Endothelial cell of umbilical vein (primary cell): ENCODE results near the gene RP2. TPM values are rescaled to one million over a fixed set of nuclear protein-coding genes. Genes with fewer than 3 reads are reported as not detected.

ENCODE experiments used
- BruUV-seq: library from RNA; stranded (reverse); fragments of 400-500 nt; replicated peaks from 2 replicates; lab custom pipeline; 2021; lab: Mats Ljungman, UMichigan
- CTCF ChIA-PET: fragments of 300-600, 350-600 bp; sonication (Branson Sonifier 250); formaldehyde crosslinking; loops from one replicate; lab custom pipeline; 2021; ENCODE audit warnings: antibody characterized with exemption, inconsistent platforms; lab: Charles Lee
- POLR2A ChIA-PET: fragments of 300-600, 350-600 bp; sonication (Branson Sonifier 250); formaldehyde crosslinking; loops from one replicate; lab custom pipeline; 2021; ENCODE audit warnings: antibody characterized with exemption, inconsistent platforms; lab: Charles Lee
- DNase-seq: peaks from one replicate; pipeline ENCODE4 v3.0.0-alpha.2; 2011; ENCODE audit warnings: low read depth, low spot score
- FAIRE-seq: peaks from 2 replicates; lab custom pipeline; 2011; peaks lifted over from hg19 to GRCh38; lab: Jason Lieb, UNC
- H2AFZ ChIP-seq: 2 replicates; pipeline ENCODE4 v1.6.0; 2012; ENCODE audit warnings: low read depth, low read length, control low read depth, inconsistent platforms
- H3K27ac ChIP-seq: 2 replicates; pipeline ENCODE4 v1.5.1; 2011; ENCODE audit warnings: low read depth, mild to moderate bottlenecking, control low read depth, low read length, moderate library complexity; ENCODE audit not compliant: insufficient read depth
- H3K27me3 ChIP-seq, 2 experiments: 2 replicates each; pipeline versions ENCODE4 v1.6.0 to v1.6.1; 2011; ENCODE audit warnings: low read length in 2 of 2, mixed read lengths in 1 of 2; ENCODE audit not compliant: control insufficient read depth in 2 of 2, insufficient read depth in 2 of 2
- H3K36me3 ChIP-seq, 2 experiments: 2 replicates in 1 of 2; 3 replicates in 1 of 2; pipeline ENCODE4 v1.5.1; 2011; ENCODE audit warnings: low read length in 2 of 2, mild to moderate bottlenecking in 1 of 2, moderate library complexity in 1 of 2; ENCODE audit not compliant: control insufficient read depth in 2 of 2, insufficient read depth in 2 of 2; ENCODE audit errors: extremely low read depth in 1 of 2
- H3K4me1 ChIP-seq: 3 replicates; pipeline ENCODE4 v1.5.1; 2011; ENCODE audit warnings: mild to moderate bottlenecking, low read length; ENCODE audit not compliant: control insufficient read depth, insufficient read depth; ENCODE audit errors: extremely low read depth
- H3K4me2 ChIP-seq: 2 replicates; pipeline ENCODE4 v1.6.1; 2011; ENCODE audit warnings: low read length, control low read depth, mixed read lengths; ENCODE audit not compliant: insufficient read depth
- H3K4me3 ChIP-seq, 3 experiments: fragments of 200-600 bp in 1 of 3; sonication (generic), shearing (Covaris generic) in 1 of 3; replicated peaks in 1 of 3; 2 replicates each; pipeline ENCODE4 v1.5.1; 2011 to 2016; ENCODE audit warnings: control low read depth in 3 of 3, low read length in 3 of 3, mild to moderate bottlenecking in 2 of 3, inconsistent platforms in 1 of 3, low read depth in 1 of 3, moderate library complexity in 1 of 3; ENCODE audit not compliant: insufficient read depth in 1 of 3
- H3K79me2 ChIP-seq: 2 replicates; pipeline ENCODE4 v1.6.0; 2012; ENCODE audit warnings: low read length, inconsistent platforms; ENCODE audit not compliant: control insufficient read depth, insufficient read depth
- H3K9ac ChIP-seq: replicated peaks from 2 replicates; pipeline ENCODE3; 2011; ENCODE audit warnings: low read length, control low read depth; ENCODE audit not compliant: insufficient read depth; ENCODE audit errors: extremely low read depth
- H3K9me1 ChIP-seq: replicated peaks from 3 replicates; pipeline ENCODE4 v1.6.0; 2011; ENCODE audit warnings: mild to moderate bottlenecking, low read length; ENCODE audit not compliant: control insufficient read depth, insufficient read depth; ENCODE audit errors: extremely low read depth
- H3K9me3 ChIP-seq: replicated peaks from 2 replicates; pipeline ENCODE4 v1.5.1; 2012; ENCODE audit warnings: low read length, inconsistent platforms; ENCODE audit not compliant: control insufficient read depth, insufficient read depth
- H4K20me1 ChIP-seq: replicated peaks from 2 replicates; pipeline ENCODE3; 2011; ENCODE audit warnings: mild to moderate bottlenecking, low read length; ENCODE audit not compliant: control insufficient read depth, insufficient read depth; ENCODE audit errors: extremely low read depth
- CTCF ChIP-seq, 2 donors: IDR thresholded peaks; 1 replicate in 1 of 2; 2 replicates in 1 of 2; pipeline ENCODE4 v1.5.1; 2011; ENCODE audit warnings: low read length in 2 of 2, mild to moderate bottlenecking in 2 of 2, moderate library complexity in 2 of 2, control low read depth in 1 of 2, inconsistent platforms in 1 of 2, low read depth in 1 of 2; ENCODE audit not compliant: insufficient read depth in 1 of 2; ENCODE audit errors: extremely low read depth in 1 of 2
- EZH2 ChIP-seq: IDR thresholded peaks from 2 replicates; pipeline ENCODE4 v1.6.1; 2012; ENCODE audit warnings: borderline replicate concordance, low read depth, mild to moderate bottlenecking, moderate library complexity, low read length, inconsistent platforms; ENCODE audit not compliant: severe bottlenecking
- FOS ChIP-seq: IDR thresholded peaks from 2 replicates; pipeline ENCODE4 v1.6.1; 2011; ENCODE audit warnings: mild to moderate bottlenecking, low read length, moderate library complexity, borderline replicate concordance; ENCODE audit not compliant: insufficient read depth
- GATA2 ChIP-seq: IDR thresholded peaks from 2 replicates; pipeline ENCODE4 v1.7.0; 2011; ENCODE audit warnings: low read depth, mild to moderate bottlenecking, moderate library complexity, mixed read lengths, low read length; ENCODE audit not compliant: insufficient read length, insufficient read depth
- JUN ChIP-seq: IDR thresholded peaks from 2 replicates; pipeline ENCODE4 v1.6.1; 2011; ENCODE audit warnings: borderline replicate concordance, low read depth; ENCODE audit not compliant: insufficient read length, insufficient read depth
- MAX ChIP-seq: IDR thresholded peaks from 2 replicates; pipeline ENCODE4 v1.6.1; 2011; ENCODE audit not compliant: insufficient read depth, insufficient read length
- MYC ChIP-seq: IDR thresholded peaks from one replicate; pipeline ENCODE4 v1.6.1; 2011; ENCODE audit warnings: mild to moderate bottlenecking, low read depth, low read length
- POLR2A ChIP-seq: IDR thresholded peaks from 2 replicates; pipeline ENCODE4 v1.6.1; 2012; ENCODE audit warnings: low read depth, mild to moderate bottlenecking, control low read depth, low read length
- POLR2AphosphoS5 ChIP-seq: IDR thresholded peaks from 2 replicates; pipeline ENCODE4 v1.6.1; 2012; ENCODE audit warnings: low read depth, mild to moderate bottlenecking, control low read depth, low read length, moderate library complexity; ENCODE audit not compliant: insufficient read depth
- dilution Hi-C: fragments of 300-500 bp; cut with MboI; formaldehyde crosslinking; loops from one replicate; pipeline ENCODE4 v1.15.0; 2019; ENCODE audit warnings: low sequenced_read_pairs; ENCODE audit not compliant: extremely low pct_ligation_motif_present
- intact Hi-C: fragments of 100-400 bp; cut with micrococcal nuclease; formaldehyde crosslinking; loops from one replicate; pipeline ENCODE4 v1.10.0; 2022
- polyA plus RNA-seq, 4 experiments: library from polyadenylated mRNA; depleted of rRNA in 3 of 4; stranded (reverse) in 3 of 4; unstranded in 1 of 4; fragments of >200 nt; gene quantifications; 2 replicates each; pipeline versions ENCODE4 v1.2.1 to v1.2.3, GENCODE V29; 2011 to 2012; ENCODE audit warnings: missing spikeins in 1 of 4
- total RNA-seq: library from RNA; stranded (reverse); gene quantifications from 2 replicates; pipeline ENCODE4 v1.2.3, GENCODE V29; 2021

Gene RP2
- total and polyA plus RNA-seq, 2 donors (not counting 3 experiments of a cell fraction or from before 2014, with no cell fraction given) = 7.4 to 20.5 TPM

GRCh38 chrX:46876901-46877300 is 40.1 kb downstream of the RP2 start:
- Histone ChIP-seq H3K36me3 (no peaks in the 10 kb centered on the region), H3K27ac (no peak overlapping the region), H3K27me3 (no peaks in the 10 kb centered on the region), H3K79me2 (no peaks in the 10 kb centered on the region), H3K4me1 (peaks cover 10% of the 10 kb centered on the region), H3K9ac (no peak overlapping the region), H3K4me3 (no peak overlapping the region), H3K9me1 (no peaks in the 10 kb centered on the region), H3K9me3 (no peaks in the 10 kb centered on the region), H2AFZ (no peak overlapping the region), H3K4me2 (no peak overlapping the region), H4K20me1 (no peaks in the 10 kb centered on the region)
- intact Hi-C loops (no loop called here), dilution Hi-C loops (no loop called here)
- TF ChIP-seq CTCF (IDR thresholded peaks at IDR 0.05; ENCODE audit: extremely low read depth in 1 of 2, insufficient read depth in 1 of 2, low read depth in 1 of 2, low read length in 2 of 2) (no peak), GATA2 (no peak)
- DNase-seq = no peak
- ChIA-PET CTCF (no interaction called here), POLR2A (no interaction called here)
- BruUV-seq = no TSS peak
- FAIRE-seq = no peak

- no TSS peak for BruUV-seq
- no peak overlapping the region for H3K9ac ChIP-seq
- dilution Hi-C loops = no loop called here
- H3K4me1 ChIP-seq = no peaks in the 10 kb centered on the region
- H3K27ac ChIP-seq = no peak overlapping the region
- intact Hi-C loops = no loop called here
- no peaks in the 10 kb centered on the region for H3K36me3 ChIP-seq
- ChIA-PET POLR2A (interaction anchor here (0.6 kb wide), 1 partner anchor 57 kb away, joined by 4 read pairs; no protein-coding TSS in a partner anchor), CTCF (interaction anchor here (1.0 to 1.5 kb wide), 3 partner anchors 9 to 148 kb away, joined by 3 to 5 read pairs (median 3); no protein-coding TSS in a partner anchor)
- no peaks in the 10 kb centered on the region for H4K20me1 ChIP-seq
- DNase-seq (no peak), FAIRE-seq (no peak)
- no peak overlapping the region for H3K4me3 ChIP-seq
- H2AFZ ChIP-seq = no peak overlapping the region
- no peak overlapping the region for H3K4me2 ChIP-seq
- TF ChIP-seq FOS (no peak), EZH2 (no peak), MAX (no peak), CTCF (IDR thresholded peaks at IDR 0.05; ENCODE audit: extremely low read depth in 1 of 2, insufficient read depth in 1 of 2, low read depth in 1 of 2, low read length in 2 of 2) (no peak), GATA2 (no peak), POLR2A (no peak), POLR2AphosphoS5 (no peak), JUN (no peak), MYC (no peak)
- no peaks in the 10 kb centered on the region for H3K9me1 ChIP-seq
- H3K9me3 ChIP-seq = no peaks in the 10 kb centered on the region
- H3K79me2 ChIP-seq = no peaks in the 10 kb centered on the region
- H3K27me3 ChIP-seq = no peaks in the 10 kb centered on the region
Observed at GRCh38 chrX:46882266-46882665, 45.4 kb downstream of the RP2 start.
